ENCODE data around the gene DCPS.
A peak's percentile ranks its signal among the peaks of the same experiment; 100 is the strongest.
"Not testable (repeated sequence)": the region's sequence is repeated elsewhere in the genome, so short reads cannot be mapped to it uniquely, and the experiment has no call there.

DCPS gene

DNA sequence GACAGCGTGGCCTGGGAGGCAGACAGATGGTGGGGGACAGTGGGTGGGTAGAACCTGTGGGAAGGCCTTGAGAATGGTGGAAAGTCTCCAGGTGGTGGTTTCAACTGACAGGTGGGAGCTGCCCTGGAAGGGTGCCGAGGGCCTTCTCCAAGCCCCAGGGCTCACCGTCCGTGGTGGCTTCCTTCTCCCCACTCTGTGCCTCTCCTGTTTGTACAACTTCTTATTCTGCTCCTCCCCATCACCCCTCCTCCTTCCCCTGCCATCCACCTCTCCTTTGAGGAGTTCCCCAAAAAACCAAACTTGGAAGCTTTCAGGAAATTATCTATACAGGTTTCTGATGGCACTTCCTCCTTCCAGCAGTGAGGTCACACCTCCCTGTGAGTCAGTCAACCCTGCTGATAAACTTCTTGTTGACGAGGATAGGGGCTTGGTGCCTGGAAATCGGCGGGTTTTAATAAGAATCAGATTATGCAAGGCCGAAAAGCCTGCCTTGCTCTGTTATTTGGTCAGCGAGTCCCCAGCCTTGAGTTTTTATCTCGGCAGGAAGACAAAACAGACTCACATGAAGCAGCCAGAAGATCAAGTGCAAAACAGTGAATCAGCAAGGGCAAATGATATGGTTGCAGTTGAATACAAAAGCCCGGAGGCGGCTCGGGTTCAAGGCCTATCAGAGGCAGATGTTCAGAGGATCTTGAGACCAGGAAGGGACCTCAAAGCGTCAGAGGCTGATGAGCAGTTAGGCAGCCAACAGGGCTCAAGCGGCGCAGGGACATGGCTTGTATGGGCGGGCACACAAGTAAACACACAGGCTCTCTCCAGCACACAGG is 42.1 kb downstream of the DCPS start:
- H3K4me3 ChIP-seq, result no peak overlapping the region
- DNase-seq, result peak; percentile 77 to 84
- H3K9me3 ChIP-seq, result no peaks in the 10 kb centered on the region
- H3K36me3 ChIP-seq, result peaks cover 0 to 40% (median 8%) of the 10 kb centered on the region in 3 donors
- no peaks in the 10 kb centered on the region for H3K27me3 ChIP-seq
- H3K4me1 ChIP-seq, result peaks cover 0 to 50% (median 36%) of the 10 kb centered on the region in 4 donors
- TF ChIP-seq, protein P1, sequence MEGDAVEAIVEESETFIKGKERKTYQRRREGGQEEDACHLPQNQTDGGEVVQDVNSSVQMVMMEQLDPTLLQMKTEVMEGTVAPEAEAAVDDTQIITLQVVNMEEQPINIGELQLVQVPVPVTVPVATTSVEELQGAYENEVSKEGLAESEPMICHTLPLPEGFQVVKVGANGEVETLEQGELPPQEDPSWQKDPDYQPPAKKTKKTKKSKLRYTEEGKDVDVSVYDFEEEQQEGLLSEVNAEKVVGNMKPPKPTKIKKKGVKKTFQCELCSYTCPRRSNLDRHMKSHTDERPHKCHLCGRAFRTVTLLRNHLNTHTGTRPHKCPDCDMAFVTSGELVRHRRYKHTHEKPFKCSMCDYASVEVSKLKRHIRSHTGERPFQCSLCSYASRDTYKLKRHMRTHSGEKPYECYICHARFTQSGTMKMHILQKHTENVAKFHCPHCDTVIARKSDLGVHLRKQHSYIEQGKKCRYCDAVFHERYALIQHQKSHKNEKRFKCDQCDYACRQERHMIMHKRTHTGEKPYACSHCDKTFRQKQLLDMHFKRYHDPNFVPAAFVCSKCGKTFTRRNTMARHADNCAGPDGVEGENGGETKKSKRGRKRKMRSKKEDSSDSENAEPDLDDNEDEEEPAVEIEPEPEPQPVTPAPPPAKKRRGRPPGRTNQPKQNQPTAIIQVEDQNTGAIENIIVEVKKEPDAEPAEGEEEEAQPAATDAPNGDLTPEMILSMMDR (IDR thresholded peaks at IDR 0.05), result no peak
- peak overlapping the region; percentile 51 to 68 for H3K27ac ChIP-seq
- intact Hi-C loops (cut with DNase I; ENCODE audit: low total_unique reads), result no loop called here

DNA sequence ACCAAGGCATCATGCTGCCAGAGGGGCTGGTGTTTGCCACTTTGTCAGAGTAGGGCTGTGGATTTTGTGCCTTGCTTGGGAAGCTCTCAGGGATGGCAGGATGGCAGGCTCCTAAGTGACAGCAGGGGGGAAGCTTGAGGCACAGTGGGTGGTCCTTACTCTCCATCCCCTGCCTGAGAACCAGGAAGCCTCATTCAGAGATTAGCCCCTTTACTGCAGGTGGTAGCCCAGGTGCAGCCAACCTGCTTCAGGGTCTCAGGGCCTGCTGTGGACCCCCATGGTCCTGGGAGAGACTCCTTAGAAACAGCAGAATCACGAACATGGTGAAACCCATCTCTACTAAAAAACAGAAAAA is 42.7 kb downstream of the DCPS start:
- H3K27me3 ChIP-seq, result no peaks in the 10 kb centered on the region
- H3K4me1 ChIP-seq, result peaks cover 0 to 56% (median 41%) of the 10 kb centered on the region in 4 donors
- H3K4me3 ChIP-seq, result no peak overlapping the region
- H3K36me3 ChIP-seq, result peaks cover 0 to 39% (median 8%) of the 10 kb centered on the region in 3 donors
- H3K9me3 ChIP-seq, result no peaks in the 10 kb centered on the region
- intact Hi-C loops (cut with DNase I; ENCODE audit: low total_unique reads), result no loop called here
- TF ChIP-seq, protein P1 (IDR thresholded peaks at IDR 0.05), result no peak
- H3K27ac ChIP-seq, result peak overlapping the region; percentile 51 to 68
- DNase-seq, result no peak

DNA sequence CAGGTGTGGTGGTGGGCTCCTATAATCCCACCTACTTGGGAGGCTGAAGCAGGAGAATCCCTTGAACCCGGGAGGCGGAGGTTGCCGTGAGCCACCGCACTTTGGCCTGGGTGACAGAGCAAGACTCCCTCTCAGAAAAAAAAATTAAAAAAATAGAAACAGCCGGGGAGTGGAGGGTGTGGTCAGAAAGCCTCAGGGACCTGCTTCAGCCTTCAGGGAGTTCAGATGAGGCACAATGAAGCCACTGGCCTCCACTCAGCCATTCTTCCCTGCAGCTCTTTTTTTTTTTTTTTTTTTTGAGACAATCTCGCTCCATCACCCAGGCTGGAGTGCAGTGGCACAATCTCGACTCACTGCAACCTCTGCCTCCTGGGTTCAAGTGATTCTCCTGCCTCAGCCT is 43.1 kb downstream of the DCPS start:
- Histone ChIP-seq H3K36me3 (peaks cover 0 to 36% (median 8%) of the 10 kb centered on the region in 3 donors), H3K27ac (peak overlapping the region; percentile 51 to 68), H3K4me1 (peaks cover 0 to 60% (median 45%) of the 10 kb centered on the region in 4 donors)
- DNase-seq; H3K27me3 ChIP-seq; H3K9me3 ChIP-seq; intact Hi-C loops (cut with DNase I; ENCODE audit: low total_unique reads); H3K4me3 ChIP-seq: not testable (repeated sequence)

DNA sequence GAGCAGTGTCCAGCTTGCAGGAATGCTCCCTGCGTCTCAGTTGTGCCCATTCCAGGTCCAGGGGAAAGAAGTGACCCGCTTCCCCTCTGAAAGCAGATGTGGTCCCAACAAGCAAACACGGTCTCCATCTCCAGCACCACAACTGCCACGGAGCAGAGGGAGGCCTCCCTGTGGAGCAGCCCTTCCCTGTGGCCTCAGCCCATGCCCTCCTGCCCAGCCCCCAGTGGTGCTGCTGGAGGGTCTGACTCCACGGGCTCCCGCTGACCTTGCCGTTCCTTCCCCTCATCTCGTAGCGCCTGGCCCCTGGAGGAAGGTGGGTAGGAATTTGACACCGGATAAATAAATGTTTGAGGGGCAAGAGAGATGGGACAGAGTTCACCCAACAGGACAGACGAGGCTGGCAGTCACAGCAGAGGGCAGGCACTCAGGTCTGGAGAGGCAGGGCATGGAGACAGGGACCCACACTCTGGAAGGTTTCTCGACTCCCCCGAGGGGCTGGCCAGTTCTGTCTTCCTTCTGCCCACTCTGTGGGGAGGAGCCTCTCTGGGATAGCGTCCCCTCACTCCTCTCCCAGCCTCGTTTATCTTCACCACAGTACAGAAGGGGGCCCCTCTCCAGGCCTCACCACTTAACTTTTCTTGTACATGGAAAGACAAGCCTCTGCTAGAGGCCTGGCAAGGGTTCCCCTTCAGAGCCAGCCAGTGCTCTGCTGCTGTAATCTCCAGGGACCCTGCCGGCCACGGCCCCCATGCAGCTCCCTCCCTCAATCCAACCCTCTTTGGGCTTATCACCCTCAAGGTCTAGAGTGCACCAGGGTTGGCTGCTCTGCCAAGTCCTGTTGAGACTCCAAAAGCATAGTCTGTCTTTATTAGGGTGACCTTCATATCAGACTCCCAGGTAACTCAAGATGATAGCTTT is 44.1 kb downstream of the DCPS start:
- TF ChIP-seq, protein P1 (IDR thresholded peaks at IDR 0.05), result no peak
- H3K4me1 ChIP-seq, result peaks cover 0 to 71% (median 50%) of the 10 kb centered on the region in 4 donors
- no peaks in the 10 kb centered on the region for H3K9me3 ChIP-seq
- no peak for DNase-seq
- H3K4me3 ChIP-seq, result no peak overlapping the region
- H3K27me3 ChIP-seq, result no peaks in the 10 kb centered on the region
- H3K27ac ChIP-seq, result peak overlapping the region; percentile 57 to 68
- peaks cover 0 to 25% (median 8%) of the 10 kb centered on the region in 3 donors for H3K36me3 ChIP-seq
- intact Hi-C loops (cut with DNase I; ENCODE audit: low total_unique reads), result no loop called here

DNA sequence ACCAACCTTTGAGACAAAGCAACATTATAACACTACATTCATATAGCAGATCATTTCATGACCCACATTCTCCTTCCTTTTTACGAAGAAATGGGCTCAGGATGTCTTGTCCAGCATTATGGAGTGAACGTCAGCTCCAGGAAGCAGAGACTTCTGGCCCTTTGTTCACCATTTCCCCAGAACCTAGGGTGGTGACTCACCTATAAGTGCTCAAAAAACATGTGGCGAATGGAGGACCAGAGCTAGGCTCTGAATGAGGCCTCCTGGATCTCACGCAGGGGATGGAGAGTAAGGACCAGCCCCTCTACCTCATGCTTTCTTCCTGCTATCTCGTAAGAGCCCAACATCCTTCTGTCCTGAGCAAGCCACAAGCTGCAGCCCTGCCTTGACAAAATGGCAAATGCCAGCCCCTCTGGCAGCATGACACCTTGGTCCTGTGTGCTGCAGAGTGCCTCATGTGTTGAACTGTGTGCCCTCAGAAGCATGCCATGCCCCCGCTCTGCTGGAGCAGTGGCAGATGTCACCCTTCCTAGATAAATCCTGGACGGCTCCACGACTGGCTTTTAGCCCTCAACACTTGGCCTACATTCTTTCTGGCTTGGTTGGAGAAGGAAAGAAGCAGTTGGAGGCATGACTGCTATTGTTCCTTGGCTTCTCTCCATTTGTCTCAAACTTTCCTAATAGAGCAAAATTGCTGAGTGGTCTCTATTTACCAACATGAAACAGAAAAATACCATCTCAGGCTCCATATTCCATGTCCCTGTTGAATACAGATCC is 45.1 kb downstream of the DCPS start:
- Histone ChIP-seq H3K4me1 (peaks cover 0 to 81% (median 54%) of the 10 kb centered on the region in 4 donors), H3K4me3 (no peak overlapping the region), H3K9me3 (no peaks in the 10 kb centered on the region), H3K27me3 (no peaks in the 10 kb centered on the region), H3K36me3 (peaks cover 0 to 15% (median 2%) of the 10 kb centered on the region in 3 donors), H3K27ac (peak overlapping the region; percentile 57 to 68)
- intact Hi-C loops (cut with DNase I; ENCODE audit: low total_unique reads), result no loop called here
- no peak for DNase-seq
- TF ChIP-seq, protein P1 (IDR thresholded peaks at IDR 0.05), result no peak
